ENCODE results near the gene INO80C.
"Not testable (repeated sequence)": the region's sequence is repeated elsewhere in the genome, so short reads cannot be mapped to it uniquely, and the experiment has no call there.

Gene INO80C

DNA sequence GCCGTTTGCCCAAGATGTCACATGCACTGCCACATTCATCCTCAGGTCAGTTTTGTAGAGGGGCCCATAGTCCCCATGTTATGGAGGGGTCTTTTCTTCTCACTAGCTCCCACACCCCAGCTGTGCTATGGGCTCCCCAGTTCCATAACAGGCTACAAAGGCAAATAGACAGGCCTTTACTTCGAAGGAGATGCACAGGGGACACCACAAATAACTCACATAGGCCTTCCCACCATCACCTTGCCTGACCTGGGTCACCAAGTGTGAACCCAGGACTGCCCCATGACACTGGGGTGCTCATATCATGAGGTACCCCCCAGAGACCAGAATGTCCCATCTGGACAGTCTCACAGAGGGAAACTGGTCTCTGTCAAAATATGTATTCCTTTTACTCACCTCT, 15.0 kb upstream of the INO80C start:
- no peak for DNase-seq

DNA sequence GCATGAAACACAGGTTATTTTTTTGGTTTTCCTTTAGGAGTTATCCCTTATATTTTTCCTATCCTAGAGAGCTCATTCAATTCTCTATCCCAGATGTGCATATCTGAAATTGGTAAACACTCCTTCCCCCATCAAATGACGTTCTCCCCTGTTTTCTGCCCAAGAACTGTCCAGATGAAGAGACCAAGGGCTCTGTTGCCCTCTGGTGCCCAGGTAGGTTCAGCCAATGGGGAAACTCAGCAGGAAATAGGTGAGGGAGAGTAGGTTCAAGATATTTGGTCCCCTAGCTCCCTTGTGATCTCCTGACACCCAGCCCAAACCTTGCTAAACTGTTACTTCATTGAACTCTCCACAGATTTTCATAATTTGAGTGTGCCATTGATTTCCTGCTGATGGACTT, 14.1 kb upstream of the INO80C start:
- no peak for DNase-seq

GRCh38 chr18:35511428-35511827, 13.7 kb upstream of the INO80C start:
- DNase-seq: no peak

DNA sequence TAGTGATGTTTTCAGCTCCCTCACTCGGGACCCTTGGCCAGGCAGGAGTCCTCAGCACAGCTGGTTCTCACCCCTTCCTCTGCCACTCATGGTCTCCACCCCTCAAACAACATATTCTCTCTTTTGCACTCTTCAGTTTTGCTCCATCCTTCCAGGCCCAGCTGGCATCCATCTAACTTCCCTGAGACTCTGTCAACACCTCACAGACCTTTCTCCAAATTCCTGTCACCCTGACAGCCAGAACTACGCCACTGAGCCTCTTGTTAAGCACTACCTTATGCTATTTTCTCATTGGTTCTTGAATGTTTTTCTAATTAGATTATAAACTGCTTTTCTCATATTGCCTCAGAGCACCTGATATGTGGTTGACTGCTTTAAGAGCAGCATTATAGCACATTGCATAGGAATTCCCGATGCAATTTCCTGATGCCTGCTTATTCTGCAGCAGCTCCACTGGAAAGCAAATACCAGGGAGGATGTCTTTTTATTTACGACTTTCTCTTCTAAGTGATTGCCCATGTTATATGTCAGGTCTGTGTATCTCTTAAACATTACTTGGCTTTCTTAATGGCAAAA, 12.4 kb upstream of the INO80C start:
- no peak for DNase-seq

DNA sequence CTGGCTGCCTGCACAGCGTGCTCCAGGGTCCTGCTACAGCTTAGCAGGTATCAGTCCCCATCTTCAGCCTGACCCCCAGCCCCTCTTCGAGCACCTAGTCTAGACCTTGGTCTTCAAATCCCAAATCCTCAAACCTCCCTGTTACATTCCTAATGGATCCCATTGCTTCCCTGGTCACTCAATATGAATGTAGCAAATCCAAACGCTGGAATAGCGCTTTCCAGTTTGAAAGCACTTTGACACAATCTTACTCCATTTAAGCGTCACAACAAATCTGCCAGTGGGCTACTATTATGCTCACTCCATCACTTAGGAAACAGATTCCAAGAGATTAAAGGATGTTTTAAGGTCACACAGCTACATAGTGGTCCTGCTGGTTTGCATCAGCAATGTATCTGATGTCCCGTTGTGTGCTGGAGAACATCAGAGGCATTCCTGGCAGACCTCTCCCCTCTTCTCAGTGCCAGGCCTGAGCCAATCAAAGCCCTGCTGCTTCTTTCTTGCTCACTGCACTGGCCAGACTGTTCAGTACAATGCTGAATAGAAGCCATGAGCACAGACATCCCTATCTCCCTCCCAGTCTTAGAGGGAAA, 11.1 kb upstream of the INO80C start:
- DNase-seq: no peak

DNA sequence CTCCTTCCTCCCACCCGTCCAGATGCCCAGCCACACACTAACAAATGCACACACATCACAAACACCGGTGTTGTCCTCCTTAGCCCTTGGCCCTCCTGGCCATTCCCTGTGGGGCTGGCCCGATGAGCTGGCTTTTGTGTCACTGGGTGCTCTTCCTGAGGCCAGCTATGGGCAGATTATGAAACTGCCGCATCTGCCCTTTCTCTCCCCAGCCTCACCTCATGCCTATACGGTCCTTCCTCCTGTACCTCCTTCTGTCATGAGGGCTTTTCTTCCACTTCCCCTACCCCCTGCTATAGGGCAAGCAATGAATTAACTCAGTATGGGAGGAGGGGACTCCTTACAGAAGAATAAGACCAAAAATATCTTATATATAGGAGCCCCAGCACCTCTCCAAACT, 10.3 kb upstream of the INO80C start:
- DNase-seq: no peak

GRCh38 chr18:35507623-35508022, 9.9 kb upstream of the INO80C start:
- DNase-seq: no peak

DNA sequence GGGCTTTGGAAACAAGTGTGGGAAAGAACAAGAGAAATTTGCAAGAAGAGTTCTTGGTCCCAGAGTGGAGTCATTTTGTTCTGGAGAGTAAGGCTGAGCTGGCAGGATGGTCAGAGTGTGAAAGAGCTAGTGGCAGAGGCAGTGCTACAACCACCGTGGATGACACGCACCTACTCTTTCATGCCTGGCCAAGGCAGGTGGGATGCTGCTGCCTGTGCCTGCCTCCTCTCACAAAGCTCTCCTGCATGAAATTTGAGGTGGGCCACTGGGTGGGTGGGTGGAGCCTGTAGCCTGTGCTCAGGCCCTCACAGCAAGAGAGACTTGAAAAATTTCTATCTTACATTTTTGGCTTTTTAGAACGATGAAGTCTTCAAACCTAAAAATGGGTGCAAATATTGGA, 9.4 kb upstream of the INO80C start:
- DNase-seq: no peak

GRCh38 chr18:35506024-35506712, 8.4 kb upstream of the INO80C start:
- DNase-seq: no peak

DNA sequence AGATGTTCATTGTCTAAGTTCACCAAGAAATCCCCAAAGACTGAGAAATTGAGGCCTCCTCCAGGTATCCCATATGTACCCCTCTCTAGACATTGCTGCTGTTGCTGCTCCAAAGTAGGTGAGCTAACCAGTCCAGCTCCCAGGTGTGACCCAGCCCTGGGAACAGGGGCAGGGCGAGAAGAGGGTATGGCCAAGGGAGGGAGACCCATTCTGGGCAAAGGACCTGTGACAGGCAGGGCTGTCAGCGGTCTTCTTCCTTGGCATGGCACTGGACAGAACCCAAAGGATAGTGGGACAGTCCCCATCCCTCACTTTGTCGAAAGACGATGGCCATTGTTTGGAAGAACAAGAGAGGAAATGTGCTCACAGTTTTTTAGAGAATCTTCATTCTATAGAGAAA, 7.2 kb upstream of the INO80C start:
- DNase-seq: no peak

GRCh38 chr18:35502052-35502451, 4.3 kb upstream of the INO80C start:
- DNase-seq: no peak

- no peak for DNase-seq
Measured at GRCh38 chr18:35501369-35501768, 3.6 kb upstream of the INO80C start.

GRCh38 chr18:35500113-35500512, 2.4 kb upstream of the INO80C start:
- DNase-seq: no peak

GRCh38 chr18:35497027-35497369, 762 bp downstream of the INO80C start:
- no peak for DNase-seq

DNA sequence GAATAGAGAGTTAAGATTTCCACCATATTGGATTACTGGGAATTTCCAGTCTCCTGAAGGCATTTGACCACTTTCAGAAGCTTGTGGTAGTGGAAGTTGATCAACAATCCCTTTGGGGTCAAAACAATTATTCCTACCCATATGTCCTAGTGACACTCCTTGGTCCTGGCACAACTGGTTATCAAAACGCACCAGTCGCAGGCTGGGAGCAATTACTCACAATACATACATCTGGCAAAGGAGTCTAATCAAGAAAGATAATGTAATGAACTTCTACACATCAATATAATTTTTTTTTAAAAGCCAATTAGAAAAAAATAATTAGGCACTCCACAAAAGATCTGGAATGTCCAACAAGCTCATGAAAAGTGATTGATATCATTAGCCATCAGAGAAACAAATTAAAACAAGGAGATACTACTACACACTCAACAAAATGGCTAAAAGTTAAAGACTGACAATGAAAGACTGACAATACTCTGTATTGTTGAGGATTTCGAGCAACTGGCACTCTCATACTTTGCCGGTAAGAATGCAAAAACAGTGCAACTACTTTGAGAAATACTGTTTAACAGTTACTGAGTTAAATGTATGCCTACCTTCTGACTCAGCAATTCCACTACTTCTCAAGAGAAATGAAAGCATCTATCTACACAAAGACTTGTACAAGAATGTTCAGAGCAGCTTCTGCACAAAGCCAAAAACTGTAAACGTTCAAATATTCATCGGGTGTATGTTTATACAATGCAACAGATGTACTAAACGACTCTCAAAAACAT, 2.0 kb downstream of the INO80C start:
- no peak for DNase-seq

GRCh38 chr18:35494251-35495220, 3.2 kb downstream of the INO80C start:
- no peak for DNase-seq

DNA sequence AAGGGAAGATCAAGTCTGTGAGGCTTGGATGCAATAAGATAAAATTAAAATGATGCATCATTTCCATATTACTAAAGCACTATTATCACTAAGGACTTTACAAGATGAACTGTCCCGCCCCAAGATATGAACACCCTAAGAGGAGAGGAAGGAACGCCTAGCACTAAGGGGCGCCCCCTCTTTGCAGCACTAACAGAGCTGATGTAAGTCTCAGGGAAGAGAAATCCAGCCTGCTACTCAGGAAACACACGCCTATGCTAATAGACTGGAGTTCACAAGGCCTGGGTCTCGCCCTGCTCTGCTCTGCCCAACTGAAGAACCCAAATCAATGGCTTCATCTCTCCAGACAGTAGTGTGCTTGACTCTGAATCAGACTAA, 6.1 kb downstream of the INO80C start:
- DNase-seq: no peak

DNA sequence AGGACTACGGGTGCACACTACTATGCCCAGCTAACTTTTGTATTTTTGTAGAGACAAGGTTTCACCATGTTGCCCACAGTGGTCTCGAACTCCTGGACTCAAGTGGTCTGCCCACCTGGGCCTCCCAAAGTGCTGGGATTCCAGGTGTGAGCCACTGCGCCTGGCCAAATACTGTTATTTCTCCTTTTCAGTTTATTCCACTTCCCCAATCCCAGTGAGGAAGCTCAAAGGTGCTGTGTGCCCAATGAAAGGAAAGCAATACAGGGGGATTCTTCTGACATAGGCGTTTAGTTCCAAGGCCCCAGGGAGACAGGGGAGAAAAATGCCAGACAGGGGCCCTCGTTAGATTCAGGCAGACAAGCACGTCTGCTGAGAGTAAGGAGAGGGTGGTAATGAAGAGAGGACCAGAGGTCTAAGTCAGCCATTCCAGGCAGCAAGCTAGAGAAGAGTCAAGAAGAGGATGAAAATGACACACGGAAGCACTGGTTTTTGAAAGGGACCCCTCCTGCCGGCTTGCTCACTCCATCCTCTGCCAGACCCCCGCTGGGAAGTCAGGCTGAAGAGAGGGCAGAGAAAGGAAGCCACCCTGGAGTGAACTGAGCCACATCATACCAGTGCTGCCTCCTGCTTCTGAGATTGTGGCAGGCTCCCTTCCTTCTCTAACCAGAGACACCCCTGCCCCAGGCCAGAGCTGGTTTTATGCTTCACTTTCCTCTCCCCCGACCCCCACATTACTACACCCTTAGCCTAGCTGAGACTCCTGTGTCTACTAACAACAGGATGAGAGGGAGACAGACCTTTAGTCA, 6.7 kb downstream of the INO80C start:
- DNase-seq: no peak

GRCh38 chr18:35489913-35490490, 7.8 kb downstream of the INO80C start:
- DNase-seq: no peak

GRCh38 chr18:35489281-35489680, 8.5 kb downstream of the INO80C start:
- DNase-seq: not testable (repeated sequence)

GRCh38 chr18:35488396-35488795, 9.4 kb downstream of the INO80C start:
- not testable (repeated sequence) for DNase-seq

Measured in effector CD8-positive, alpha-beta T cell (primary cell).